Neuronal stem cell (in vitro differentiated cells): ENCODE measurements around the gene NUDT1.
A peak's percentile ranks its signal among the peaks of the same experiment; 100 is the strongest.

ENCODE experiments used
- DNase-seq: peaks from one replicate; pipeline ENCODE4 v3.0.0-alpha.2; 2013; ENCODE audit warnings: low spot score
- H2AFZ ChIP-seq: one replicate; pipeline ENCODE4 v1.6.1; 2013; ENCODE audit warnings: mild to moderate bottlenecking, low read length, inconsistent platforms
- H2AK5ac ChIP-seq: 2 replicates; pipeline ENCODE4 v1.6.1; 2013; ENCODE audit warnings: low read depth, mild to moderate bottlenecking, inconsistent platforms, low read length, moderate library complexity, mixed read lengths
- H2BK120ac ChIP-seq: 2 replicates; pipeline ENCODE4 v1.6.1; 2013; ENCODE audit warnings: low read depth, mild to moderate bottlenecking, inconsistent platforms, low read length, moderate library complexity, mixed read lengths
- H2BK12ac ChIP-seq: one replicate; pipeline ENCODE4 v1.6.1; 2013; ENCODE audit warnings: low read length, inconsistent platforms
- H2BK15ac ChIP-seq: 2 replicates; pipeline ENCODE4 v1.6.1; 2013; ENCODE audit warnings: mild to moderate bottlenecking, low read length, inconsistent platforms, mixed read lengths
- H2BK5ac ChIP-seq: one replicate; pipeline ENCODE4 v1.6.1; 2013; ENCODE audit warnings: inconsistent platforms, mild to moderate bottlenecking, low read length, moderate library complexity
- H3K14ac ChIP-seq: one replicate; pipeline ENCODE4 v1.6.1; 2013; ENCODE audit warnings: low read length, inconsistent platforms
- H3K18ac ChIP-seq: 2 replicates; pipeline ENCODE4 v1.6.1; 2013; ENCODE audit warnings: low read length, inconsistent platforms
- H3K23ac ChIP-seq: 2 replicates; pipeline ENCODE4 v1.6.1; 2013; ENCODE audit warnings: low read depth, mild to moderate bottlenecking, mixed read lengths, low read length, inconsistent platforms; ENCODE audit not compliant: poor library complexity
- H3K27ac ChIP-seq: replicated peaks from 3 replicates; pipeline ENCODE4 v1.5.1; 2013; ENCODE audit warnings: low read length, inconsistent platforms
- H3K27me3 ChIP-seq, 3 experiments: 2 replicates each; pipeline ENCODE4 v1.6.1; 2013; ENCODE audit warnings: low read length in 3 of 3, mild to moderate bottlenecking in 2 of 3, inconsistent platforms in 1 of 3, low read depth in 1 of 3, mixed read lengths in 1 of 3, moderate library complexity in 1 of 3; ENCODE audit not compliant: control insufficient read depth in 3 of 3, insufficient read depth in 3 of 3
- H3K36me3 ChIP-seq, 2 donors: replicated peaks in 1 of 2; 2 replicates each; pipeline ENCODE4 v1.6.1; 2013; ENCODE audit warnings: low read length in 2 of 2; ENCODE audit not compliant: control insufficient read depth in 2 of 2, insufficient read depth in 2 of 2
- H3K4ac ChIP-seq: 2 replicates; pipeline ENCODE4 v1.6.1; 2013; ENCODE audit warnings: inconsistent platforms, mild to moderate bottlenecking, low read length, moderate library complexity
- H3K4me1 ChIP-seq, 2 donors: 1 replicate in 1 of 2; 2 replicates in 1 of 2; pipeline ENCODE4 v1.6.1; 2013; ENCODE audit warnings: low read length in 2 of 2, low read depth in 1 of 2; ENCODE audit not compliant: control insufficient read depth in 2 of 2, insufficient read depth in 1 of 2
- H3K4me2 ChIP-seq: one replicate; pipeline ENCODE4 v1.6.1; 2013; ENCODE audit warnings: mild to moderate bottlenecking, low read length, inconsistent platforms; ENCODE audit not compliant: insufficient read depth, poor library complexity, severe bottlenecking
- H3K4me3 ChIP-seq, 2 donors: 2 replicates each; pipeline ENCODE4 v1.5.1; 2013; ENCODE audit warnings: low read length in 2 of 2, mild to moderate bottlenecking in 2 of 2, inconsistent platforms in 1 of 2, moderate library complexity in 1 of 2
- H3K79me1 ChIP-seq: one replicate; pipeline ENCODE4 v1.6.1; 2013; ENCODE audit warnings: low read depth, mild to moderate bottlenecking, inconsistent platforms, low read length, moderate library complexity
- H3K9ac ChIP-seq: one replicate; pipeline ENCODE4 v1.6.1; 2013; ENCODE audit warnings: mild to moderate bottlenecking, low read depth, low read length, inconsistent platforms; ENCODE audit not compliant: poor library complexity
- H3K9me3 ChIP-seq, 2 donors: replicated peaks in 1 of 2; 2 replicates each; pipeline versions ENCODE3 to v1.6.1; 2013; ENCODE audit warnings: low read length in 2 of 2, mild to moderate bottlenecking in 2 of 2, inconsistent platforms in 1 of 2, low read depth in 1 of 2, mixed read lengths in 1 of 2, moderate library complexity in 1 of 2; ENCODE audit not compliant: control insufficient read depth in 2 of 2, insufficient read depth in 1 of 2
- H4K8ac ChIP-seq: one replicate; pipeline ENCODE4 v1.6.1; 2013; ENCODE audit warnings: low read depth, mild to moderate bottlenecking, inconsistent platforms, low read length, moderate library complexity
- H4K91ac ChIP-seq: one replicate; pipeline ENCODE4 v1.6.1; 2013; ENCODE audit warnings: low read length, low read depth, mild to moderate bottlenecking, inconsistent platforms; ENCODE audit not compliant: poor library complexity
- WGBS, 2 donors: extraction: QIAGEN DNeasy Blood & Tissue Kit; methylation state at CpG; one replicate each; pipeline ENCODE4 v1.1.7; 2013; ENCODE audit warnings: missing lambda C conversion rate in 2 of 2, mixed read lengths in 1 of 2; ENCODE audit not compliant: insufficient read length in 2 of 2, insufficient replicate concordance in 1 of 2; ENCODE audit errors: extremely low coverage in 2 of 2; 5-methylcytosine and 5-hydroxymethylcytosine counted together

NUDT1 gene

DNA sequence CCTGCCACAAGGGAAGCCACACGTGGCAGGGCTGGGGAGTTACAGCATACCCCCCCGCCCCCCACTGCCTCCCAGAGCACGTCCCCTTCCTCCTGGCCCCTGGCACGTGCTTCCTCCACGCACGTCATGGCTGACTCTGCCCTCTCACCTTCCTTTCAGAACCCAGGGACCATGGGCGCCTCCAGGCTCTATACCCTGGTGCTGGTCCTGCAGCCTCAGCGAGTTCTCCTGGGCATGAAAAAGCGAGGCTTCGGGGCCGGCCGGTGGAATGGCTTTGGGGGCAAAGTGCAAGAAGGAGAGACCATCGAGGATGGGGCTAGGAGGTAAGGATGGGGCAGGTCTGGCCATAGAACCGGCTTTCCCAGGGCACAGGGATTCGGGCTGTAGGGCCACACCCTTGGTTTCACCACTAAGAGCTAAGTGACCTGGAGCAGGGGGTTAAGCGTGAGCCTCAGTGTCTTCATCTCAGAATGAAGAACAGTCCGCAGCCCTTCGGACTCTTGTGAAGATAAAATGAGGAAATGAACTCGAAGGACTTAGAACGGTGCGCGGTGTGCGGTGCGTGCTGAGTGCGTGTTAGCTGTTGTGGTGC, 2.5 kb downstream of the NUDT1 start:
- H3K27ac ChIP-seq = no peak overlapping the region
- no peaks in the 10 kb centered on the region for H3K9me3 ChIP-seq
- no peak overlapping the region for H3K4me2 ChIP-seq
- no CpG with 5 or more reads among the region's 25 CpGs for WGBS, 2 donors
- no peak overlapping the region for H4K91ac ChIP-seq
- peak overlapping the region; percentile 68 for H3K9ac ChIP-seq
- peak overlapping the region; percentile 50 for H2AK5ac ChIP-seq
- H3K4ac ChIP-seq = no peak overlapping the region
- peak overlapping the region; percentile 8 for H2BK5ac ChIP-seq
- H2BK120ac ChIP-seq = no peak overlapping the region
- H2AFZ ChIP-seq = no peak overlapping the region
- DNase-seq = no peak
- peak overlapping the region; percentile 17 for H3K14ac ChIP-seq
- no peak overlapping the region for H2BK15ac ChIP-seq
- no peak overlapping the region for H3K18ac ChIP-seq
- H3K4me1 ChIP-seq = peaks cover 0 to 8% of the 10 kb centered on the region in 2 donors
- H4K8ac ChIP-seq = no peak overlapping the region
- H2BK12ac ChIP-seq = no peak overlapping the region
- no peak overlapping the region for H3K23ac ChIP-seq
- H3K4me3 ChIP-seq = no peak overlapping the region
- H3K27me3 ChIP-seq = no peaks in the 10 kb centered on the region
- H3K36me3 ChIP-seq = peaks cover 7 to 22% of the 10 kb centered on the region in 2 donors
- peaks cover 11% of the 10 kb centered on the region for H3K79me1 ChIP-seq

- Histone ChIP-seq H4K91ac (no peak overlapping the region), H3K18ac (no peak overlapping the region), H2BK12ac (no peak overlapping the region), H3K79me1 (peaks cover 13% of the 10 kb centered on the region), H3K27me3 (no peaks in the 10 kb centered on the region), H3K4me1 (peaks cover 0 to 8% of the 10 kb centered on the region in 2 donors), H3K9ac (no peak overlapping the region), H4K8ac (no peak overlapping the region), H3K4me2 (no peak overlapping the region), H3K4me3 (no peak overlapping the region), H3K4ac (no peak overlapping the region), H3K23ac (no peak overlapping the region), H3K9me3 (peaks cover 0 to 2% of the 10 kb centered on the region in 2 donors), H3K14ac (no peak overlapping the region), H3K27ac (no peak overlapping the region), H3K36me3 (peaks cover 10 to 24% of the 10 kb centered on the region in 2 donors), H2BK120ac (no peak overlapping the region), H2BK5ac (no peak overlapping the region), H2AFZ (no peak overlapping the region), H2AK5ac (no peak overlapping the region), H2BK15ac (peak overlapping the region; percentile 2)
- WGBS, 2 donors = no CpG with 5 or more reads among the region's 22 CpGs
- no peak for DNase-seq
Observed at GRCh38 chr7:2245883-2246675, 4.1 kb downstream of the NUDT1 start.

DNA sequence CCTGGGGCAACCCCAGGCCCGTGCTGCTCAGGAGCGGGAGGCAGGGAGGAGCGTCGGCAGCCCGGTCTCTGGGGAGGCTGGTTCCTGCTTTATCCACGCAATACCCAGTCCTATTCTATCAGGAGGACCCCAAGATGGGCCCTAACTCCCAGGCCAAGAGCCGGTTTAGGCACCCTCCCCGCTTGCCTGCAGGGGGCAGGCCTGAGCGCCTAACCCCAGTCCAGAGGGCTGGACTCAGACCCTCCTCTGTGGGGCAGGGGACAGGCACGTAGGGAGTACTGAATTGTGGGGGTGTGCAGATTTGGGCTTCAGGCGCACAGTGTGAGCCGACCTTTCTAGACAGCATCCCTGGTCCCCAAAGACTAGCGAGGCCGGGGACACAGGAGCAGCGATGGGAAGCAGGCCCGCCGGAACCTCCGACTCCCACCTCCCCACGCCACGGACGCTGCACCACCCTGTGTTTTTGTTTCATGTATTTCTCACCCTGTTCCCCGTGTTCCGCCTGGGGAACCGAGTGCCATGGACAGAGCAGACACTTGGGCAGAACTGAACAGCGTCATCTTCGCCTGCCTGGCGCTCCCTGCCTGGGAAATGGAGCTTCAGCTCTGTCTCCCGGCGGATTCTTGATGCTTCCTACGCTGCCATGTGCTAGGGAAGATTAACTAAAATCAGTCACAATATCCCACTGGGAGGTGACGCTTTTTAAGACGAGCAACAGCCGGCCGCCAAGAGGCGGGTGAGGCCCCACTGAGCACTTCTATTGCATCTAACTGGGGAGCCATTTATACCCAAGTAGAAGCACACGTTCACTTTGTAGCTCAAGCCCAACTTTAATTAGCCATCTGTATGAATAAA, 5.3 kb downstream of the NUDT1 start:
- no CpG with 5 or more reads among the region's 36 CpGs for WGBS, 2 donors
- H2BK5ac ChIP-seq = no peak overlapping the region
- peak overlapping the region; percentile 44 for H3K9ac ChIP-seq
- no peak overlapping the region for H3K27ac ChIP-seq
- H3K23ac ChIP-seq = peak overlapping the region; percentile 1
- no peaks in the 10 kb centered on the region for H3K27me3 ChIP-seq
- H2AFZ ChIP-seq = no peak overlapping the region
- peak overlapping the region; percentile 84 for H3K4ac ChIP-seq
- peaks cover 15 to 35% of the 10 kb centered on the region in 2 donors for H3K36me3 ChIP-seq
- H2BK12ac ChIP-seq = peak overlapping the region; percentile 22
- H4K91ac ChIP-seq = no peak overlapping the region
- peaks cover 12% of the 10 kb centered on the region for H3K79me1 ChIP-seq
- H3K4me1 ChIP-seq = peaks cover 0 to 6% of the 10 kb centered on the region in 2 donors
- no peak overlapping the region for H3K4me3 ChIP-seq
- H2BK120ac ChIP-seq = no peak overlapping the region
- peaks cover 0 to 2% of the 10 kb centered on the region in 2 donors for H3K9me3 ChIP-seq
- H2AK5ac ChIP-seq = peak overlapping the region; percentile 94
- H2BK15ac ChIP-seq = no peak overlapping the region
- H3K14ac ChIP-seq = no peak overlapping the region
- no peak overlapping the region for H3K4me2 ChIP-seq
- no peak for DNase-seq
- no peak overlapping the region for H4K8ac ChIP-seq
- peak overlapping the region; percentile 76 for H3K18ac ChIP-seq
